Hepatocyte (in vitro differentiated cells): Measurements from ENCODE around the gene AP1G1. TPM values are rescaled to one million over a fixed set of nuclear protein-coding genes. Genes with fewer than 3 reads are reported as not detected.

ENCODE experiments used
- DNase-seq: peaks from one replicate; pipeline ENCODE4 v3.0.0-alpha.2; 2016; ENCODE audit warnings: low spot score
- H2AFZ ChIP-seq: fragments of 200-600 bp; sonication (generic); 2 replicates; pipeline ENCODE4 v1.6.0; 2016; ENCODE audit warnings: antibody characterized with exemption, mild to moderate bottlenecking
- H3K27ac ChIP-seq: fragments of 200-600 bp; sonication (generic); 2 replicates; pipeline ENCODE4 v1.5.1; 2016; ENCODE audit warnings: mild to moderate bottlenecking
- H3K27me3 ChIP-seq: fragments of 200-600 bp; sonication (generic); 2 replicates; pipeline ENCODE4 v1.6.1; 2016
- H3K36me3 ChIP-seq: fragments of 200-600 bp; sonication (generic); replicated peaks from 2 replicates; pipeline ENCODE4 v1.5.1; 2016; ENCODE audit warnings: low read depth; ENCODE audit not compliant: insufficient read depth
- H3K4me1 ChIP-seq: fragments of 200-600 bp; sonication (generic); 2 replicates; pipeline ENCODE4 v1.5.1; 2016; ENCODE audit warnings: mild to moderate bottlenecking, moderate library complexity; ENCODE audit not compliant: insufficient read depth
- H3K4me2 ChIP-seq: fragments of 200-600 bp; sonication (generic); 2 replicates; pipeline ENCODE4 v1.6.0; 2016
- H3K4me3 ChIP-seq: fragments of 200-600 bp; sonication (generic); 2 replicates; pipeline ENCODE4 v1.5.1; 2016; ENCODE audit warnings: mild to moderate bottlenecking
- H3K79me2 ChIP-seq: fragments of 200-600 bp; sonication (generic); 2 replicates; pipeline ENCODE4 v1.6.0; 2017; ENCODE audit warnings: mild to moderate bottlenecking
- H3K9me2 ChIP-seq: fragments of 200-600 bp; sonication (generic); replicated peaks from 2 replicates; pipeline ENCODE4 v1.6.0; 2017; ENCODE audit warnings: mild to moderate bottlenecking; ENCODE audit not compliant: insufficient read depth
- H3K9me3 ChIP-seq: fragments of 200-600 bp; sonication (generic); 2 replicates; pipeline ENCODE4 v1.5.1; 2016; ENCODE audit warnings: low read depth, mild to moderate bottlenecking
- H4K20me1 ChIP-seq: fragments of 200-600 bp; sonication (generic); 2 replicates; pipeline ENCODE4 v1.6.0; 2016; ENCODE audit warnings: mild to moderate bottlenecking; ENCODE audit not compliant: insufficient read depth, poor library complexity, severe bottlenecking
- CTCF ChIP-seq: fragments of 200-600 bp; sonication (generic); IDR thresholded peaks from 2 replicates; pipeline ENCODE4 v1.5.1; 2016; ENCODE audit warnings: antibody characterized with exemption, mild to moderate bottlenecking; ENCODE audit not compliant: poor library complexity
- EZH2 ChIP-seq: fragments of 200-600 bp; sonication (generic); IDR thresholded peaks from 2 replicates; pipeline ENCODE4 v1.6.1; 2016; ENCODE audit warnings: antibody characterized with exemption, mild to moderate bottlenecking, borderline replicate concordance
- EZH2phosphoT487 ChIP-seq: fragments of 200-600 bp; sonication (generic); IDR thresholded peaks from one replicate; pipeline ENCODE4 v1.6.1; 2018; ENCODE audit warnings: antibody characterized with exemption, mild to moderate bottlenecking, low read depth, moderate library complexity; ENCODE audit not compliant: unreplicated experiment, severe bottlenecking
- WGBS: methylation state at CpG from one replicate; pipeline ENCODE4 v1.1.6; 2016; ENCODE audit warnings: low lambda C conversion rate; ENCODE audit errors: missing lambda C conversion rate; 5-methylcytosine and 5-hydroxymethylcytosine counted together
- polyA plus RNA-seq: library from polyadenylated mRNA; unstranded; fragments of >200 nt; fragmentation: Nextera tagmentation; extraction: Ambion mirVana; gene quantifications from 2 replicates; pipeline ENCODE4 v1.2.1, GENCODE V29; 2016
- total RNA-seq: library from RNA; depleted of rRNA; stranded (reverse); fragments of >200 nt; gene quantifications from 2 replicates; pipeline ENCODE4 v1.2.3, GENCODE V29; 2014

Gene AP1G1
- total and polyA plus RNA-seq, 2 experiments from 2014 or later, result 28.3 to 96.2 TPM

- no peak overlapping the region for H3K27ac ChIP-seq
- H3K9me2 ChIP-seq, result no peaks in the 10 kb centered on the region
- no peaks in the 10 kb centered on the region for H3K4me1 ChIP-seq
- no peak overlapping the region for H3K4me2 ChIP-seq
- no peak overlapping the region for H2AFZ ChIP-seq
- H3K79me2 ChIP-seq, result peaks cover 100% of the 10 kb centered on the region
- WGBS, result 91% methylated on average over 2 of the region's 2 CpGs
- peaks cover 93% of the 10 kb centered on the region for H4K20me1 ChIP-seq
- DNase-seq, result no peak
- TF ChIP-seq CTCF, result no peak
- no peak for TF ChIP-seq EZH2phosphoT487
- TF ChIP-seq EZH2, result no peak
- no peaks in the 10 kb centered on the region for H3K27me3 ChIP-seq
- no peaks in the 10 kb centered on the region for H3K36me3 ChIP-seq
- H3K9me3 ChIP-seq, result no peaks in the 10 kb centered on the region
- H3K4me3 ChIP-seq, result no peak overlapping the region
These were observed 12.0 kb downstream of the AP1G1 start for GRCh38 chr16:71796501-71797097.

GRCh38 chr16:71794943-71795342 lies 13.7 kb downstream of the AP1G1 start:
- no peak overlapping the region for H3K4me3 ChIP-seq
- H3K79me2 ChIP-seq, result peaks cover 100% of the 10 kb centered on the region
- no peak overlapping the region for H3K4me2 ChIP-seq
- no peaks in the 10 kb centered on the region for H3K9me2 ChIP-seq
- WGBS, result 58% methylated on average over 1 of the region's 1 CpG
- no peaks in the 10 kb centered on the region for H3K9me3 ChIP-seq
- no peak for DNase-seq
- no peaks in the 10 kb centered on the region for H3K4me1 ChIP-seq
- H3K27me3 ChIP-seq, result no peaks in the 10 kb centered on the region
- H4K20me1 ChIP-seq, result peaks cover 99% of the 10 kb centered on the region
- H3K27ac ChIP-seq, result no peak overlapping the region
- TF ChIP-seq CTCF, result no peak
- TF ChIP-seq EZH2phosphoT487, result no peak
- no peak for TF ChIP-seq EZH2
- H2AFZ ChIP-seq, result no peak overlapping the region
- H3K36me3 ChIP-seq, result no peaks in the 10 kb centered on the region

GRCh38 chr16:71794018-71794417 lies 14.6 kb downstream of the AP1G1 start:
- peaks cover 99% of the 10 kb centered on the region for H4K20me1 ChIP-seq
- DNase-seq, result no peak
- H3K4me3 ChIP-seq, result no peak overlapping the region
- H3K9me2 ChIP-seq, result no peaks in the 10 kb centered on the region
- no peak for TF ChIP-seq EZH2phosphoT487
- no peak for TF ChIP-seq EZH2
- TF ChIP-seq CTCF, result no peak
- H3K27me3 ChIP-seq, result no peaks in the 10 kb centered on the region
- H2AFZ ChIP-seq, result no peak overlapping the region
- H3K36me3 ChIP-seq, result no peaks in the 10 kb centered on the region
- no peaks in the 10 kb centered on the region for H3K9me3 ChIP-seq
- no peak overlapping the region for H3K4me2 ChIP-seq
- 88% methylated on average over 1 of the region's 1 CpG for WGBS
- H3K79me2 ChIP-seq, result peaks cover 100% of the 10 kb centered on the region
- H3K27ac ChIP-seq, result no peak overlapping the region
- no peaks in the 10 kb centered on the region for H3K4me1 ChIP-seq
